A673 (cell line): ENCODE data around the gene RIMKLB. TPM values are rescaled to one million over a fixed set of nuclear protein-coding genes. Genes with fewer than 3 reads are reported as not detected.
"Not testable (repeated sequence)": the region's sequence is repeated elsewhere in the genome, so short reads cannot be mapped to it uniquely, and the experiment has no call there.

Source experiments
- BruUV-seq: library from RNA; stranded (reverse); fragments of 400-500 nt; replicated peaks from 2 replicates; lab custom pipeline; 2021; lab: Mats Ljungman, UMichigan
- CTCF ChIA-PET: fragments of 300-600 bp; sonication (Branson Sonifier 250); formaldehyde crosslinking; loops from one replicate; lab custom pipeline; 2022; ENCODE audit warnings: antibody characterized with exemption; lab: Charles Lee
- POLR2A ChIA-PET: fragments of 300-600 bp; sonication (Branson Sonifier 250); formaldehyde crosslinking; loops from one replicate; lab custom pipeline; 2022; ENCODE audit warnings: antibody characterized with exemption; ENCODE audit not compliant: low non-redundant PET; lab: Charles Lee
- DNase-seq: peaks from one replicate; pipeline ENCODE4 v3.0.0-alpha.2; 2015; ENCODE audit warnings: low spot score
- H3K27ac ChIP-seq: fragments of 200-600 bp; sonication (generic); 2 replicates; pipeline ENCODE4 v1.5.1; 2016; ENCODE audit warnings: mixed run types, low read depth, mild to moderate bottlenecking, mixed read lengths, antibody characterized with exemption, low read length; ENCODE audit not compliant: poor library complexity, severe bottlenecking
- H3K27me3 ChIP-seq: fragments of 200-600 bp; sonication (generic); replicated peaks from 2 replicates; pipeline ENCODE4 v1.6.1; 2017; ENCODE audit warnings: mixed run types, low read depth, mild to moderate bottlenecking, mixed read lengths, antibody characterized with exemption, low read length; ENCODE audit not compliant: insufficient read depth, poor library complexity
- H3K36me3 ChIP-seq: fragments of 200-600 bp; sonication (generic); 2 replicates; pipeline ENCODE4 v1.6.1; 2016; ENCODE audit warnings: mixed run types, mild to moderate bottlenecking, mixed read lengths, antibody characterized with exemption, low read length; ENCODE audit not compliant: insufficient read depth, poor library complexity, severe bottlenecking
- H3K4me1 ChIP-seq: fragments of 200-600 bp; sonication (generic); 2 replicates; pipeline ENCODE4 v1.6.1; 2017; ENCODE audit warnings: mixed run types, mild to moderate bottlenecking, mixed read lengths, antibody characterized with exemption, low read length; ENCODE audit not compliant: insufficient read depth, poor library complexity, severe bottlenecking
- H3K4me3 ChIP-seq: fragments of 200-600 bp; sonication (generic); 2 replicates; pipeline ENCODE4 v1.5.1; 2016; ENCODE audit warnings: low read depth, mixed run types, mild to moderate bottlenecking, mixed read lengths, low read length; ENCODE audit not compliant: poor library complexity, severe bottlenecking
- H3K9me3 ChIP-seq: fragments of 200-600 bp; sonication (generic); 2 replicates; pipeline ENCODE4 v1.6.1; 2016; ENCODE audit warnings: mixed run types, low read depth, mild to moderate bottlenecking, mixed read lengths, antibody characterized with exemption, low read length; ENCODE audit not compliant: poor library complexity, severe bottlenecking
- CTCF ChIP-seq: fragments of 300-800, 200-600 bp; sonication (generic); conservative IDR thresholded peaks from 2 replicates; pipeline ENCODE4 v1.5.1; 2017; ENCODE audit warnings: low read depth, mild to moderate bottlenecking, antibody characterized with exemption, low read length, moderate library complexity, mixed read lengths
- EZH2 ChIP-seq: fragments of 200-600 bp; sonication (generic); IDR thresholded peaks from 2 replicates; pipeline ENCODE4 v1.6.1; 2017; ENCODE audit warnings: borderline replicate concordance, low read depth, mild to moderate bottlenecking, mixed read lengths, antibody characterized with exemption, low read length; ENCODE audit not compliant: poor library complexity, severe bottlenecking
- intact Hi-C: fragments of 100-400 bp; cut with micrococcal nuclease; formaldehyde crosslinking; loops from one replicate; pipeline ENCODE4 v1.10.0; 2022; ENCODE audit not compliant: unreplicated experiment
- total RNA-seq: library from RNA; stranded (reverse); gene quantifications from 2 replicates; pipeline ENCODE4 v1.2.3, GENCODE V29; 2021

Gene RIMKLB
- total RNA-seq, 1 experiment from 2014 or later = 21.9 TPM

GRCh38 chr12:8746046-8746445 lies 48.3 kb downstream of the RIMKLB start:
- Histone ChIP-seq H3K27me3 (no peaks in the 10 kb centered on the region), H3K27ac (no peak overlapping the region), H3K9me3 (no peaks in the 10 kb centered on the region), H3K4me3 (no peak overlapping the region), H3K36me3 (peaks cover 5% of the 10 kb centered on the region), H3K4me1 (no peaks in the 10 kb centered on the region)
- intact Hi-C loops = no loop called here
- BruUV-seq = no TSS peak
- CTCF ChIA-PET = no interaction called here
- no peak for DNase-seq
- POLR2A ChIA-PET = no interaction called here
- TF ChIP-seq EZH2 (no peak), CTCF (no peak)

- POLR2A ChIA-PET, H3K27ac ChIP-seq, BruUV-seq, H3K4me3 ChIP-seq, H3K36me3 ChIP-seq, intact Hi-C loops, DNase-seq, H3K9me3 ChIP-seq, H3K4me1 ChIP-seq, CTCF ChIA-PET, H3K27me3 ChIP-seq: not testable (repeated sequence)
These were observed 62.3 kb downstream of the RIMKLB start for GRCh38 chr12:8760076-8760475.

GRCh38 chr12:8762701-8763100 lies 64.9 kb downstream of the RIMKLB start:
- intact Hi-C loops, POLR2A ChIA-PET, H3K4me3 ChIP-seq, H3K27ac ChIP-seq, H3K36me3 ChIP-seq, H3K4me1 ChIP-seq, BruUV-seq, CTCF ChIA-PET, H3K9me3 ChIP-seq, H3K27me3 ChIP-seq, DNase-seq: not testable (repeated sequence)

DNA sequence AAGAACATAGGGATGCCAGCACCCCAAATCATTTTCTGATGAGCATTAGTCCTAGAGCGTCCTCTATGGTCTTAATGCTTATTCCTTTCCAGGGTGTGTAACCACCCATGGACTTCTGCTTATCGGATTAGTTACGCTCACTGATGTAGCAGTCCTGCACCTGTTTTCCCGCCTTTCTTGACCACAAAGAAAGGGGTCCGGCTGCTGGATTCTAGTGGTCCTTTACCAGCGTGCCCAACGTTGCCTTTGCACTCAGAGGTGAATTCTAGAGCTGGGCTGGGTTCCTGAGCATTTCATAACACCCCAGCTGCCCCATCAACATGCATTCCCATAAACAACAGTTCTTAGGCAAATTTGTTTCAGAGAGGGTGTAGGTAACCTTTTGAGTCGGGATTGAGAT lies 68.3 kb downstream of the RIMKLB start:
- intact Hi-C loops, CTCF ChIA-PET, POLR2A ChIA-PET: not testable (repeated sequence)

GRCh38 chr12:8770499-8770898 lies 72.7 kb downstream of the RIMKLB start:
- ChIA-PET POLR2A (no interaction called here), CTCF (no interaction called here)
- TF ChIP-seq CTCF = no peak
- TF ChIP-seq EZH2 = no peak
- H3K36me3 ChIP-seq = no peaks in the 10 kb centered on the region
- no peaks in the 10 kb centered on the region for H3K4me1 ChIP-seq
- no peak overlapping the region for H3K4me3 ChIP-seq
- DNase-seq = no peak
- H3K27ac ChIP-seq = no peak overlapping the region
- no TSS peak for BruUV-seq
- intact Hi-C loops = no loop called here
- no peaks in the 10 kb centered on the region for H3K27me3 ChIP-seq
- H3K9me3 ChIP-seq = no peaks in the 10 kb centered on the region

More for the DNA sequence above, 68.3 kb downstream of the RIMKLB start:
- not testable (repeated sequence) for H3K36me3 ChIP-seq, DNase-seq, H3K9me3 ChIP-seq, H3K27me3 ChIP-seq, H3K4me3 ChIP-seq, H3K27ac ChIP-seq, BruUV-seq, H3K4me1 ChIP-seq
